Measurements from ENCODE around the gene RRP1.
"Not testable (repeated sequence)": the region's sequence is repeated elsewhere in the genome, so short reads cannot be mapped to it uniquely, and the experiment has no call there.

RRP1 gene

GRCh38 chr21:43815107-43815613 is 25.8 kb downstream of the RRP1 start:
- DNase-seq (ENCODE audit: extremely low read depth in 1 of 2, low read depth in 1 of 2): no peak

GRCh38 chr21:43815991-43816390 is 26.6 kb downstream of the RRP1 start:
- no peak for DNase-seq (ENCODE audit: extremely low read depth in 1 of 2, low read depth in 1 of 2)

GRCh38 chr21:43816611-43817071 is 27.3 kb downstream of the RRP1 start:
- no peak for DNase-seq (ENCODE audit: extremely low read depth in 1 of 2, low read depth in 1 of 2)

- DNase-seq (ENCODE audit: extremely low read depth in 1 of 2, low read depth in 1 of 2): no peak
Observed at GRCh38 chr21:43817157-43818086, 28.0 kb downstream of the RRP1 start.

GRCh38 chr21:43818685-43819084 is 29.3 kb downstream of the RRP1 start:
- no peak for DNase-seq (ENCODE audit: extremely low read depth in 1 of 2, low read depth in 1 of 2)

- no peak for DNase-seq (ENCODE audit: extremely low read depth in 1 of 2, low read depth in 1 of 2)
Observed at GRCh38 chr21:43819511-43820405, 30.4 kb downstream of the RRP1 start.

GRCh38 chr21:43820466-43820865 is 31.1 kb downstream of the RRP1 start:
- no peak for DNase-seq (ENCODE audit: extremely low read depth in 1 of 2, low read depth in 1 of 2)

GRCh38 chr21:43822166-43822565 is 32.8 kb downstream of the RRP1 start:
- not testable (repeated sequence) for DNase-seq (ENCODE audit: extremely low read depth in 1 of 2, low read depth in 1 of 2)

GRCh38 chr21:43822741-43823140 is 33.4 kb downstream of the RRP1 start:
- DNase-seq (ENCODE audit: extremely low read depth in 1 of 2, low read depth in 1 of 2): not testable (repeated sequence)

GRCh38 chr21:43824333-43825241 is 35.2 kb downstream of the RRP1 start:
- no peak for DNase-seq (ENCODE audit: extremely low read depth in 1 of 2, low read depth in 1 of 2)

- DNase-seq (ENCODE audit: extremely low read depth in 1 of 2, low read depth in 1 of 2): no peak
Observed at GRCh38 chr21:43825242-43825935, 36.0 kb downstream of the RRP1 start.

GRCh38 chr21:43825936-43826622 is 36.7 kb downstream of the RRP1 start:
- no peak for DNase-seq (ENCODE audit: extremely low read depth in 1 of 2, low read depth in 1 of 2)

- DNase-seq (ENCODE audit: extremely low read depth in 1 of 2, low read depth in 1 of 2): no peak
Observed at GRCh38 chr21:43826623-43826974, 37.2 kb downstream of the RRP1 start.

GRCh38 chr21:43827015-43827611 is 37.7 kb downstream of the RRP1 start:
- DNase-seq (ENCODE audit: extremely low read depth in 1 of 2, low read depth in 1 of 2): peak in 1 of 2 donors; percentile 33

GRCh38 chr21:43829161-43829560 is 39.8 kb downstream of the RRP1 start:
- DNase-seq (ENCODE audit: extremely low read depth in 1 of 2, low read depth in 1 of 2): no peak

GRCh38 chr21:43829575-43830119 is 40.3 kb downstream of the RRP1 start:
- DNase-seq (ENCODE audit: extremely low read depth in 1 of 2, low read depth in 1 of 2): no peak

GRCh38 chr21:43832158-43832550 is 42.8 kb downstream of the RRP1 start:
- no peak for DNase-seq (ENCODE audit: extremely low read depth in 1 of 2, low read depth in 1 of 2)

- no peak for DNase-seq (ENCODE audit: extremely low read depth in 1 of 2, low read depth in 1 of 2)
Observed at GRCh38 chr21:43832648-43833047, 43.3 kb downstream of the RRP1 start.
